Right hindlimb (tissue), 1 donor: Measurements from ENCODE around the gene CEP170.
A peak's percentile ranks its signal among the peaks of the same experiment; 100 is the strongest.

Source experiments
- DNase-seq: peaks from one replicate; pipeline ENCODE4 v3.0.0-alpha.2; 2018

Gene CEP170

DNA sequence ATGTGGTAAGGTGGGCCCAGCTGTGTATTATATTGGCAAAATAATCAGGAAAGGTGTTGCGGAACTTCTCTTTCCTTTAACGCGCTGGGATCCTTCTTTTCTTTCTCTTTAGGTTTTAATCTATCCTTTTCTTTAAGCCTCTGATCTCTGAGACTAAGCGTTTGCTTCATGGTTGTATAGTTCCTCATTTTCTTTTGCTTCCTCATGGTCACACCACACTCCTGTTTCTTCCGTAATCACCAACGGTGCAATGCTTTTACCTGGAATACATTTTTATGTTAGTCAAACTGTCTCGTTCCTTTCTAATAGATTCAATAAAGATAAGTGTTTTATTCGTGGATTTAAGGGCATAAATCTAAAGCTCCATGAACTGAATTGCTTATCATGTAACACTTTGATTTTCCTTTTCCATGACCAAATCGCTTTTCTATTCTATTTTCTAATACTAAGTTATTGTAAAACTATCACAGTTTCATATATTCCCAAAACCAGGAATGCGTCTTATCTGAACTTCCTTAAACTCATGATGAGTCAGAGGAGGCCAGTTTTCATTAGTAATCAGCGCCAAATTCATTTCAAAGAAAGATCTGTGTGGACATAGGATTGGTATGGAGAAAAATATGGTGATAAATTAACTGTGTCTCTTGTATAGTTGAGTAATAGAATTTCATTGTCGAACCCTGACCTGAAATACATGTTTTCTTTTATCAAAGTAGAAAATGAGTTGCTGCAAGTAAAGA lies 13.0 kb upstream of the CEP170 start:
- no peak for DNase-seq

DNA sequence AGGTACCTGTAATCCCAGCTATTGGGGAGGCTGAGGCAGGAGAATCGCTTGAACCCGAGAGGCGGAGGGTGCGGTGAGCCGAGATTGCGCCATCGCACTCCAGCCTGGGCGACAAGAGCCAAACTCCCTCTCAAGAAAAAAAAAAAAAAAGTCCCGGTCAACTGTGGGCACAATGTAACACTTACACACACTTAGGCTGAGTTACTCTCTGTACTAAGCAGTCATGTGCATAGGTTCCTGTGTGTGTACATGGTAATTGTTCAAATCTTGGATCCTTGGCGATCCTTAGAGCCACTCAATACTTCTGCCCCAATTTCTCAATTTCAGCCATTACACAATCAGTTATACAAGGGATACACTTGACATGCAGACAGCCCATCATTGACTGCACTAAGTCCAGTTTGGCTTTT lies 12.4 kb upstream of the CEP170 start:
- DNase-seq, result no peak

DNA sequence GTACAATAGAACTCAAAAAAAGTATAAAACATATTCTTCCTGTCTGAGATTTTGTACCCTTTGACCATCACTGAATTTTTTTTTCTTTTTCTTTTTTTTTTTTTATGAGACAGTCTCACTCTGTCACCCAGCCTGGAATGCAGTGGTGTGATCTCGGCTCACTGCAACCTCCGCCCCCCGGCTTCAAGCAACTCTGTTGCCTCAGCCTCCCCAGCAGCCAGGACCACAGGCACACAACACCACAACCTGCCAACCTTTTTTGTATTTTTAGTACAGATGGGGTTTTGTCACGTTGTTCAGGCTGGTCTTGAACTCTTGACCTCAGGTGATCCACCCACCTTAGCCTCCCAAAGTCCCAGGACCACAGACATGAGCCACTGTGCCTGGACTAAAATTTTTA lies 11.2 kb upstream of the CEP170 start:
- no peak for DNase-seq

DNA sequence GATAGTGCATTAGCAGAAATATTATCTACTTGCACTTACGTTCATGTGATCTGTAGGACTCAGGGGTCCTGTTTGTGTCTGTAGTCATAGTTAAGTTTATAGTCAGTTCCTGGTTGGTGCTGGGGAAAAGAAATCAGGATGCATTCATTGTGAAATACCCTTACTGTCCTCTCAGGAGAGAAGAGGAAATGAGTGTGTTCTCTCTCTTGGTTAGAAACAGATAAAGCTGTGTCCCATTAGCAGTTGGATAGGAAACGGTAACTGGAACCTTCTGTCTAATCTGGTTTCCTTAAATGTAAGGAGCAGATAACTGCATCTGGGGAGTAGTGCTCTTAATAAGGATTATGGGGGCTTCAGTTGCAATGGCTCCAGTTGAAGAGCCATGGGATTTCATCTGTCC lies 9.6 kb upstream of the CEP170 start:
- no peak for DNase-seq

DNA sequence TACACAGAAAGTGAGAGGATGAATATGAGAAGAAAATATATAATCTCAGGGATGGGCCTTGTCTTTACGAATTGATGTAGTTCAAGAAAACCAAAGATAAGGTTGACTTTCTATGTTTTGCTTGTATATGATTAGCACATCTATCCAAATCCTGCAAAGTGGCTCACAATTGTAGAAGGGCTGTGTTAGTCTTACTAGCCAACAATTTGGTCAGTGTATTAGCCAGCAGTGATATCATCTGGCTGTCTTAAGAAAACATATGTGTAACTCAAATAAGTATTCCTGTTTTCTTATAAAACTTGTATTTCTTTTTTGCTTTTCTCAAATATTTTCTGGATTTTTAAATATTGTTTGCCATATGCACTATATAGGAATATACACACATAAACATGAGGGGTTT lies 6.3 kb upstream of the CEP170 start:
- DNase-seq, result no peak

DNA sequence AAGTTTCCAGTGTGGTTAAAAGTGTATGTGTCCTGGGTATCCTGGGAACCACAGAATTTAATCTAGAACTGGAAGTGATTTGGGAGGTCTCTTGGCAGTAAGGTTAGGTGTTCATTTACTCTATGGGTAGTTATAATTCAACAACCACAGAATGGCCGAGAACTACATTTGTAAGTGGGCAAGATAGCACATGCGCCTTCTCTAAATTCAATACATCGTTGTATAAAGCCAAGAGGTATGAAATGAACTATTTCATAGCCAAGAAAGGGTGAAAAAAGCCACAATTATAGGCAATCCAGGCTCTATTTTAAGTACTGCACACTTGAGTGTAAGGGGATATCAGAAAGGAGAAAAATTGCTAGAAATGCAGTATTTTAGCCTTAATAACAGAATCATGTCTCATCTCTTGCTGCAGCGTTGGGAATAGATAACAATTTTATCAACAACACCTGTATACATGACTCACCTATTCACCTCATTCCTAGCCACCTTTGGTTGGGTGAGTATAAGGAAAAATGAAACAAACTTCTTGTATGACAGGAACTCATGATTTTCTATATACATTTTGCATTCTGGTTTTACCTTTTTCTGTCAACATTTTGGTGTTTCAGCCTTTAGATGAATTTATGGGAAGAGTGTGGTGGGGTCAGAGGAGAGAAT lies 5.3 kb upstream of the CEP170 start:
- DNase-seq, result no peak

DNA sequence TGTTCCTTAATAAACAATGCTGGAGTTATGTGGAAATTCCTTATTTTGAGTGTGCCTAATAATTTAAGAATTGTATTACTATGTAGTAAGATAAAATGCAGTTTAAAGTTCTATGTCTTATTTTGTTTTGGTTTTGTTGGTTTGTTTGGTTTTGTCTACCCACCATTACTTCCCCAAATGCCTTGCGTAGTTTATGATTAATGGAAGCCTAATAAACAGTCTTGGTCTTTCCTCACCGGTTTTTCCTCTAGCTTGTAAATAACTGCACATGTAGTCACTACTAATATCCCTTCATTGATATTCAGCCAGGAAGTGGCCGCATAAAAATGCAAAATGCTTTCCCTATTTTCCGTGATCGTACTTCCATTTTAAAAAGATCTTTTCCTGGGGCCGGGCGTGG lies 3.6 kb upstream of the CEP170 start:
- DNase-seq, result no peak

DNA sequence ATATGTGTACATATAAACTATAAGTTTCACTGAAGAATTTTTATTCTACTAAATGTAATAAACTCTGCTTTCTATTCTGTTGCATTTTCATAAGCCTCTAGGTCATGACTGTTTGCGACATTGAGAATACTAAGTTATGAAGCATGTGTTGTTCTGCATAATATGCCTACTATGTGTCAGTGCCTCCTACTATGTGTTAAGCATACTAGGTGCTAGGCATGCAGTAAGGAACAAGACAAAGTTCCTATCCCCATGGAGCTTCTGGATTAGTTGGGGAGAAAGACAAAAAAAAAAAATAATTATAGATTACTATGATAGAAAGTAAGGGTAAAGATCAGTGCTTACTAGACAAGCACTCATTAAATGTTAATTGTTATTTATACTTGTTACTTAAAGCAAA lies 2.1 kb upstream of the CEP170 start:
- no peak for DNase-seq

DNA sequence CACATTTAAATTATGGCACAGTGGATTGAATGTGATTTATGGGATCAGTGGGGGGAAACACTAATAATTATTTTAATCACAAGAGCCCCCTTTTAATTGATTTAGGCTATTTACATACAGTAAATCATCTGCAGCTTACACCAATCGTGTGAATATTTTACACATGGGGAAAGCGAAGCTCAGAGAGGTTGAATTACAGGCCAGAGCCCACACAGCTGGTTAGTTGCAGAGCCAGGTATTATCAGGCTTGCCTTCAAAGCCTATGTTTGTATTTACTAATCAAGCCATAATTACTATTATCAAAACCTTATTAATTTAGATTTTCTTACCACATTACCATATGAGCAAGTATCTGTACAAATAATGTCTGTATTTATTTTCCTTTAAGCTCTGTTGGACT lies 1.5 kb upstream of the CEP170 start:
- DNase-seq, result no peak

DNA sequence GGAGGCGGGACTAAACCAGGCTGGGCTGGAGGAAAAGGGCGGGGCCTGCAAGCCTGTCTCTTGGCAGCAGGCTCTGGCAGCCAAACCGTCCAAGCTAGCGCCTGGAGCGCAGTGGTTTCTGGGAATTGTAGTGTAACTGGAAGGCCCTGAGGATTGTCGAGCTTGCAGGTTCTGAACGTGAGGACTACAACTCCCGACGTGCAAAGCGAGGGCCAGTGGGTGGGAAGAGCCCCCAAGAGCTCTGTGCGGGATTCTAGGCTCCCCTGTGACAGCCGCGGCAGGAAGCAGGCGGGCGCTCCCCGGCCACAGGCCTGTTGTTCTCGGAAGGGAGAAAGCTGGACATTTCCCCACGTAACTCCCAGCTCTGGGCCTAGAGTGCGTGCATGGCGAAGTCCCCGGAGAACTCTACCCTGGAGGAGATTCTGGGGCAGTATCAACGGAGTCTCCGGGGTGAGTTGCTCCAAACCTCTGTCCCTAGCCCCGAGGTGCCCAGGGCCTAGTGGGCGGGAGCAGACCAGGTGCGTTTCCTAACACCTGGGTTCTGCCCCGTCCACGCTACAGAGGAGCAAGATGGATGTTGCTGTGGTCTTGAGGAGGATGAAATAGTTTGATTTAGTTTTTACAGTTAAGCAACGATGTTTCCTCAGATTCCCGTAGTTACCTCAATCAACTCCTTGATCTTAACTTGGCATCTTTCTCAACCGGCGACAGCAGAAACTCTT lies 871 bp upstream of the CEP170 start, which contains the start of gene SDCCAG8:
Gene SDCCAG8, plus strand, starts transcription at position 251 of the 722 bp plus-strand sequence. Its CDS starts 133 bp downstream, at position 384.
- peak; percentile 100 for DNase-seq

DNA sequence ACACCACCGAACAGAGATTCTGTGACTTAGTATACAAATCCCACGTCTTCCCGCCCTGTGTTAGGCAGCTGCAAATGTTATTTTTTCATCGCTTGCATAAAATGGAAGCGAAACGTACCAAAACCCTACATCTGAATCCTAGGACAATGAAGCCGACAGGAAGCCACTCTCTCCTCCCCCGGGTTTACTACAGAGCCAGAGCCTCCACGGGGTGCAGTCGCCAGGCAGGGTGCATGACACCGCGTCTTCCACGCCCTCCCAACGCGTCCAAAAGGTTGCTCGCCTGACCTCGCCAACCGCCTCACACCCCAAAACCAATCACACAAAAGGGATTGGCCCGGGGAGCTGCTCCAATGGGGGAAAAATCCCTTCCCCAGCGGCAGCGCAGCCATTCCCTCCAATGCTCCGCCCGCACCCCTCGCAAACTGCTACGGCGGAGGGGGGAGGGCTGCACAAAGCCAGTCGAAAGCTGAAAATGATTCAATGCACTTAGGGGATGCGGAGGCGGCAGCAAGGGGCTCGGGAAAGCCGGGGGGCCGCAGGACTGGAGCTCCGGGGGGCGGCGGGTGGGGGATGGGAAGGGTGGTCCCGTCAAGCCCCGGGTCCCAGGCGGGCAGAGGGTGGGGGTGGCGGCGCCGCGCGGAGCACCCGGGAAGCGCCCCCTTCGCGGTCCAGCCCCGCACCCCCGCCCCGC lies 701 bp downstream of the CEP170 start:
- DNase-seq, result peak; percentile 82

DNA sequence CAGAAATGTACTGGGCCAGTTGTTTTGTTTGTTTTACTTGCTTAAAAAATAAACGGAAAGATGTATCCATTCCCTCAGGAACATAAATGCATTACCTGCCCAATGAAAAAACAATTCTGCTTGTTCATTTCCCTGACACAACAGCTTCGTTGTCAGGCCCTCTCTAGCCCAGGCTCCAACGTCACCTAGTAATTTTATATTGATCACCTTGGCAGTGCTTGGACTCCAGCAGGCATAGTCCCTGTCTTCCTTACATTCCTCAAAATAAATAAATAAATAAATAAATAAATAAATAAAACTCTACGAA lies 1.2 kb downstream of the CEP170 start:
- no peak for DNase-seq

DNA sequence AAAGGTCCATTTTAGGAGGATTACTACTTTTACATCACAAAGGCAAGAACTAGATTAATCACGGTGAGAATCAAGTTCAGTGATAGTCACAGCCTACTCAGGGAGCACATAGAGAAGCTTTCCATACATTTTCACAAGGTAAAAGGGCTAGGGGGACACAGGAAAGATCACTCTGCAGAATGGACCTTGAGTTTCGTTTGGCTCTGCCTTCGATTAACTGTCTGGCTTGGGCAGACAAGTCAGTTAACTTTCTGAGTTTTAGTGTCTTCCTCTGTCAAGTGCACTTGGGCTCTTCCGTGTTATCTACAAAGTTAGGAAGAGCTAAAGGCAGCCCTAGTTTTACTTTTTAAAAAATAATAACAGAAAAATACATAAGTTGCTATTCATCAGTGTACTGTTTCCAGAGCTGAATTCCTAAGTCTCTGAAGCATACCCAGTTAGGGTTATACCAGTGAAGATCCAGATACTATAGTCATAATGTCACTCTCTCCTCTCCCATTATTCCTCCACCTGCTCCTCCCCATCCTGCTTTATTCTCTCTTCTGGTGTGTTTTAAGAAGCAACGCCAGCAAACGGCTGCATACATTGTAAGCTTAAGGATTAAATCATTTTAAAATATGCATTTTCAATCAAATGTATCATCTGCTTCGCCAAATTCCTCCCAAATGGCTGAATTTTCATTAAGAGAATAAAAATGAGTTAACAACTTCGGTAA lies 1.7 kb downstream of the CEP170 start:
- DNase-seq, result no peak

DNA sequence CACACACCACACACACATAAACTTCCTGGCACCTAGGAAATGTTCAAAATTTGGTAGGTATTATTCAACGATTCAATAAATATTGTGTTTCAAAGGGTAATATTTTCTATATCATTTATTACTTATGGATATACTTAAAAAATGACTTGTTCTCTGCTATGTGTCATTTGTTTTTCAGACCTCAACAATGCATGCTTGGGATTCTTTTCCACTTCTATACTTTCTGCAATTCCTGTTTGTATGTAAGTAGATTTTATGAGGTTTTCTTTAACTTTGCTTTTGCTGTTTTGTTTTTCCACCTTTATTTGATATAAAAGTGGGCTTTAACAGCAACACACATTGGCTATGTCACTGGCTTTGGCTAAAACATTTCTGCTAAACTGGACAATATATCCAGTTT lies 3.5 kb downstream of the CEP170 start:
- no peak for DNase-seq

DNA sequence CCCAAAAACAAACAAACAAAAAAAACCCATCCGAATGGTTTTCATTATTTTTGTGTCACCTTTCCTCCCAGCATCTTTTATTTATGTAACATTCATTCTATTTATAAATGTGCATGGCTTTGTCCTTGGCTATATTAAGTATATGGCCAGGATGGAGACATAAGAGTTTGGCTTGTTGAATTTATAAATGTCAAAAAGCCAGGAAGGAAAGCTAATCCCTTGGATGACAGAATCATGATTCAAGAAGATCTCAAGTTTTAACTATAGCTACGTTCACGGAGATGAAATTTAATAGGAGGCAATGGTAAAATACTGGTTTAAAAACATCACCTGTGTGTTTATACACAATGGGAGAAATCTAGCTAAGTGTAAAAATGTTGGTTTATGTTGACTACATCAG lies 5.0 kb downstream of the CEP170 start:
- no peak for DNase-seq

DNA sequence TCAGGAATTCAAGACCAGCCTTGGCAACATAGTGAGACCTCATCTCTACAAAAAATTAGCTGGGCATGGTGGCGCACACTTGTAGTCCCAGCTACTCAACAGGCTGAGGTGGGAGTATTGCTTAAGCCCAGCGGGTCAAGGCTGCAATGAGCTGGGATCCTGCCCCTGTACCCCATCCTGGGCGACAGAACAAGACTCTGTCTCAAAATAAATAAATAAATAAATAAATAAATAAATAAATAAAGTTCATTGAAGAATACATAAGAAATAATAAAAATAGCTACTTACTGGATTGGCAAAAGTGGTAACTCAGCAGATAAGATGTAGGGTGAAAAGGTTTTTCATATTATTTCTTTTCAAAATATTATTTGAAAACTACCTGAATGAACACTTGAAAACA lies 5.9 kb downstream of the CEP170 start:
- no peak for DNase-seq

DNA sequence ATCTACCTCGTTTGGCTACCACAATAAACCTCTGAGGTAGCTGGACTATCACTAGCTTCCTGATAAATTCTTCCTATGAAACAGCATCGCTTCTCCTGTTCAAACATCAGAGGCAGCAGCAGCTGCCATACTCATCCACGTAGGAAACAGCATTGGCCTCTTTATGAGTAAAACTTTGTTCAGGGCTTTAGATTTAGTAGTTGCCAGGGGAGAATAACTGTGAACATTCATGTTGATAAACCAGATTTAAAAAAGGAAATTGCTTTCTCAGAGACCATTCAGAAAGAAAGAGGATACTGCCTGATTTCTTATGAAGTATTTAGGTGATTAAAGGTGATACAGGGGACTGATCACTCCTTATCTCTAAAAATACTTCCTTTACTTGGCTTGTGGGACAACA lies 7.2 kb downstream of the CEP170 start:
- DNase-seq, result no peak

DNA sequence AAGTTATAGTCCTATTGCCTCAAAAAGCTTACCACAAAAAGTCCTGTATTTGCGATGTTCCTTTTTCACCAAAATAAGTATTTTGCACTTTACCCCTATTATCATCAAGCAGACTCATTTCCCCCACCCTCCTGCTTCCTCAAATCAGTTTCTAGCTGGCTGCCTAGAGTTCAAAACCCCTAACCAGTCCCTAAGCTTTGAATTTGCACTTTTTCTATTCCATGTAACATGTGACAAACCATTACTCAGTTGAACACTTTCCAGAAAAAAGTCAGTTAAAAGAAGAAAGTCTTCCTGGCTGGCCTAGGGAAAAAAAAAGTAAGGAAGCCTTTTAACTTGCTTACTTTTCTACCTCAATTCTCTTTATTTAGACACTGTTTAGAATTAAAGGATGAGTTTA lies 8.2 kb downstream of the CEP170 start:
- DNase-seq, result no peak

DNA sequence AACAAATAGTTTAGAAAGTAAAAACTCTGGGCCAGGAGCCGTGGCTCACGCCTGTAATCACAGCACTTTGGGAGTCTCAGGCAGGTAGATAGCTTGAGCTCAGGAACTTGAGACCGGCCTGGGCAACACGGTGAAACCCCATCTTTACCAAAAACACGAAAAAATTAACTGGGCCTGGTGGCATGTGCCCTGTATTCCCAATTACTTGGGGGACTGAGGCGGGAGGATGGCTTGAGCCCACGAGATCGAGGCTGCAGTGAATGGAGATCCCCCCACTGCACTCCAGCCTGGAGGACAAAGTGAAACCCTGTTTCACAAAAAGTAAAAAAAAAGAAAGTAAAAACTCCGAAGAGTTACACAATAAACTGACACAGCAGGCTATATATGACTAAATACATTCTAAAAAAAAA lies 10.6 kb downstream of the CEP170 start:
- DNase-seq, result no peak

DNA sequence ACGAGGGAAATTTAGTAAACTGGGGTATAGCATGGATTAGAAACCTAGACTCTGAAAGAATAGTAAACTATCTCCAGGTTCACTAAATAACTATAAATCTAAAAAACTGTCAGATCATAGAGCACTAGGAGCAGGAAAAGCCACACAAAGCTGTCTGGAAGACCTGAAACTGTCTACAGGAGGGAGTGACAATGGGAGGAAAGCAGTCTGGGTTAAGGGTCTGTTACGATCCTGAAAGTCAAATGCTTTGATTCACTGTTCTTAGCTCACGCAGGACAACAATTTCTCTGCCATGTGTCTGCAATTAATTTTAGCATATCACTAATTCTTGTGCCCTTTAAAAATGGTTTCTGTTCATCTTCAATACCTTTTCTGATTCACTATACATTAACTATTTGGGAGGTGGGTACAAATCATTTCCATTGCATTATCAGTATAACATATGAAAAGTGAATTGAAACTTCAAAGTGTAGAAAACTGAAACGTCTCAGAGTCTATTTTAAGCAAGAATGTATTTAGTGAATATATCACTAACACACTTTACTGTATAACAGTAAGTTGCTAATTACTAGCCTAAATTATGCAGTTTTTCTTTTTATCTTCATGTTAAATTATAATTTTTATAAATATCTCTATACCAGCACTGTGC lies 18.4 kb downstream of the CEP170 start:
- DNase-seq, result no peak

DNA sequence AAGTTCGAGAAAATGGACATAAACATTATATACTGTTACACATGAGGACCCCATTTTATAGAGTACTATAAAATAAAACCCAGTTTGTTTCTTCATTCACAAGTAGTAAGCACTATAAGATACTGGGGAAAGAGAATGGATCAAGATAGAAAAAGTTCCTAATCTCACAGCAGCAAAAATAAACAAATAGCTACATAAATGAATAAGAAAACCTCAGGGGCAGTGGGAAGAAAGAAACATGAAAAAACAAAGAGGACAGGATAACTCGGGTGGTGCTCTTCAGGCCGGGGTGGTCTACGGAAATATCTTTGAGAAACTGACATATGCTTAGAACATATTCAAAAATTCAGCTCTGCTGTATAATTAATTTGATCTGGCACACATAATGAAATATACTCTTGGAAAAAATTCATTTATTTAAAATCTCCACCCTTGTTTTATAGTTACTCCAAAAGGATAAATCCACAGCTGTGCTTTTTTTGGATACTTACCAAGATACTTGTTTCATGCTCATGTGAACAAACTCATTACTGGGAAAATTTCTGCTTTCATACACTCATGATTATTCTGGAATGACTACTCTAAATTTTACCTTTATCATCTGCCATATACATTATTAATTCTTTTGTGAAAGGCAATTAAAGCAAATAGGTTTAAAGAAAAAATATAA lies 20.0 kb downstream of the CEP170 start:
- no peak for DNase-seq

DNA sequence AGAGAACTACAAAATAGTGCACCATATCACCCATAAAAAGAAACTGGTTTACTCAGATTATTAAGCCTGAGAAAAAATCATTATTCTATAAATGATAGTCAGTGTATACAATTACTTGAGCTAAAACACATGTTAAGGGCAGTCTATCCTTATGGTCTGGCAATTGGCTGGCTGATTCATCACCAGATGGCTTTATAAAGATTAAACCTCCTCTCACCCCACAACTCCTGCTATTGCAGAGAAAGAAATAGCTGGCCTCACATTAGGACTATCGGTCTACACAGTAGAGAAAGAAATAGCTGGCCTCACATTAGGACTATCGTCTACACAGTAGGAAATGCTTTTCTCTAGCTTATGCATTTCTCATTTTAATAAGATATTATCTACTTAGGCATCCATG lies 21.2 kb downstream of the CEP170 start:
- no peak for DNase-seq
